GM23338 (cell line): Measurements from ENCODE around the gene C2CD4D. TPM values are rescaled to one million over a fixed set of nuclear protein-coding genes. Genes with fewer than 3 reads are reported as not detected.

Experiments
- ATAC-seq: fragments of 200-7000 bp; cut with Tn5 transposase; 3 replicates; pipeline ENCODE4 v1.9.1; 2020
- DNase-seq: peaks from one replicate; pipeline ENCODE4 v3.0.0-alpha.2; 2015; ENCODE audit warnings: low spot score
- H2AFZ ChIP-seq: fragments of 200-600 bp; sonication (generic); 2 replicates; pipeline ENCODE4 v1.8.0; 2016; ENCODE audit warnings: antibody characterized with exemption, mild to moderate bottlenecking, moderate library complexity
- H3F3A ChIP-seq: fragments of 200-600 bp; sonication (generic); replicated peaks from 2 replicates; pipeline ENCODE4 v1.8.0; 2017; ENCODE audit warnings: antibody characterized with exemption, mixed run types, low read depth
- H3K27ac ChIP-seq: fragments of 200-600 bp; sonication (generic); 2 replicates; pipeline ENCODE4 v1.6.1; 2016; ENCODE audit warnings: low read depth
- H3K27me3 ChIP-seq: fragments of 200-600 bp; sonication (generic); 2 replicates; pipeline ENCODE4 v1.8.0; 2016; ENCODE audit warnings: mild to moderate bottlenecking, mixed run types, moderate library complexity; ENCODE audit not compliant: insufficient read depth
- H3K36me3 ChIP-seq: fragments of 200-600 bp; sonication (generic); 2 replicates; pipeline ENCODE4 v1.8.0; 2016; ENCODE audit warnings: mild to moderate bottlenecking; ENCODE audit not compliant: insufficient read depth
- H3K4me1 ChIP-seq: fragments of 200-600 bp; sonication (generic); 2 replicates; pipeline ENCODE4 v1.8.0; 2016; ENCODE audit warnings: mild to moderate bottlenecking, moderate library complexity; ENCODE audit not compliant: insufficient read depth
- H3K4me2 ChIP-seq: fragments of 200-600 bp; sonication (generic); 2 replicates; pipeline ENCODE4 v1.7.1; 2017; ENCODE audit warnings: mixed run types
- H3K4me3 ChIP-seq: fragments of 200-600 bp; sonication (generic); 2 replicates; pipeline ENCODE4 v1.6.1; 2016; ENCODE audit warnings: mixed run types
- H3K79me2 ChIP-seq: fragments of 200-600 bp; sonication (generic); replicated peaks from 2 replicates; pipeline ENCODE4 v1.8.0; 2017; ENCODE audit warnings: mild to moderate bottlenecking; ENCODE audit not compliant: insufficient read depth
- H3K9me2 ChIP-seq: fragments of 200-600 bp; sonication (generic); 2 replicates; pipeline ENCODE4 v1.8.0; 2017; ENCODE audit not compliant: insufficient read depth
- H4K20me1 ChIP-seq: fragments of 200-600 bp; sonication (generic); replicated peaks from 2 replicates; pipeline ENCODE4 v1.8.0; 2017; ENCODE audit warnings: mild to moderate bottlenecking; ENCODE audit not compliant: insufficient read depth
- H3K27ac Mint-ChIP-seq: 2 replicates; pipeline ENCODE4 v1.8.0; 2020; ENCODE audit warnings: inconsistent platforms, mild to moderate bottlenecking, moderate library complexity, mixed read lengths
- H3K27me3 Mint-ChIP-seq: 3 replicates; pipeline ENCODE4 v1.8.0; 2022; ENCODE audit warnings: low read depth, mild to moderate bottlenecking, moderate library complexity, mixed read lengths, inconsistent platforms; ENCODE audit not compliant: insufficient read depth, poor library complexity
- H3K36me3 Mint-ChIP-seq: 3 replicates; pipeline ENCODE4 v1.8.0; 2021; ENCODE audit warnings: low read depth, mild to moderate bottlenecking, inconsistent platforms, moderate library complexity, mixed read lengths
- H3K4me1 Mint-ChIP-seq: 3 replicates; pipeline ENCODE4 v1.8.0; 2020; ENCODE audit warnings: mild to moderate bottlenecking, inconsistent platforms, mixed read lengths
- H3K4me3 Mint-ChIP-seq: 3 replicates; pipeline ENCODE4 v1.8.0; 2021; ENCODE audit warnings: moderate library complexity, mild to moderate bottlenecking, inconsistent platforms, mixed read lengths
- H3K9me3 Mint-ChIP-seq: 3 replicates; pipeline ENCODE4 v1.8.0; 2020; ENCODE audit warnings: moderate library complexity, mild to moderate bottlenecking, inconsistent platforms, mixed read lengths
- CREB1 ChIP-seq: fragments of 250-450 bp; sonication (Bioruptor Pico); IDR thresholded peaks from 2 replicates; pipeline ENCODE4 v1.5.0; 2020; ENCODE audit warnings: low read depth, mild to moderate bottlenecking, moderate library complexity
- CTCF ChIP-seq, 2 experiments: fragments of 200-600 bp in 1 of 2; sonication (generic) in 1 of 2; conservative IDR thresholded peaks; 2 replicates each; pipeline versions ENCODE4 v1.5.1 to v1.6.1; 2016 to 2017; ENCODE audit warnings: antibody characterized with exemption in 2 of 2, low read depth in 2 of 2, mild to moderate bottlenecking in 2 of 2, moderate library complexity in 1 of 2
- ETS1 ChIP-seq: IDR thresholded peaks from 2 replicates; pipeline ENCODE4 v1.6.1; 2016; ENCODE audit warnings: antibody characterized with exemption
- EZH2phosphoT487 ChIP-seq: fragments of 200-600 bp; sonication (generic); IDR thresholded peaks from one replicate; pipeline ENCODE4 v1.8.1; 2018; ENCODE audit warnings: antibody characterized with exemption; ENCODE audit not compliant: unreplicated experiment
- POLR2AphosphoS5 ChIP-seq: IDR thresholded peaks from 2 replicates; pipeline ENCODE4 v1.6.1; 2016; ENCODE audit warnings: antibody characterized with exemption, low read depth
- ZNF331 ChIP-seq: fragments of 250-450 bp; sonication (Bioruptor Pico); IDR thresholded peaks from 2 replicates; pipeline ENCODE4 v1.5.0; 2020; ENCODE audit warnings: low read depth, mild to moderate bottlenecking, moderate library complexity
- ZNF462 ChIP-seq: fragments of 250-450 bp; sonication (Bioruptor Pico); IDR thresholded peaks from 2 replicates; pipeline ENCODE4 v1.5.0; 2020; ENCODE audit warnings: mild to moderate bottlenecking, moderate library complexity
- polyA plus RNA-seq: library from polyadenylated mRNA; unstranded; fragments of >200 nt; fragmentation: Nextera tagmentation; extraction: Ambion mirVana; gene quantifications from 2 replicates; pipeline ENCODE4 v1.2.1, GENCODE V29; 2016
- total RNA-seq: library from RNA; depleted of rRNA; stranded (reverse); fragments of >200 nt; shearing (Covaris generic); gene quantifications from 2 replicates; pipeline ENCODE4 v1.2.3, GENCODE V29; 2014

C2CD4D gene
- total and polyA plus RNA-seq, 2 experiments from 2014 or later: 0.35 to 0.82 TPM

- Histone ChIP-seq H3K9me2 (no peaks in the 10 kb centered on the region), H3K27ac (no peak overlapping the region), H3K79me2 (no peaks in the 10 kb centered on the region), H3K4me2 (no peak overlapping the region), H3K27me3 (peaks cover 7% of the 10 kb centered on the region), H3F3A (no peaks in the 10 kb centered on the region), H3K4me1 (no peaks in the 10 kb centered on the region), H3K4me3 (no peak overlapping the region), H2AFZ (no peak overlapping the region), H4K20me1 (no peaks in the 10 kb centered on the region), H3K36me3 (no peaks in the 10 kb centered on the region; the same call in 1 of the 2 replicates)
- no peak overlapping the region for H3K4me3 Mint-ChIP-seq
- ATAC-seq (no peak), DNase-seq (no peak)
- TF ChIP-seq ETS1: no peak
- no peak for TF ChIP-seq EZH2phosphoT487
- TF ChIP-seq CREB1 (CRISPR knock-in tag): no peak
- no peak for TF ChIP-seq ZNF462
- TF ChIP-seq ZNF331 (CRISPR knock-in tag): no peak
- TF ChIP-seq CTCF (conservative IDR thresholded peaks at IDR 0.05; ENCODE audit: low read depth in 2 of 2): no peak
- TF ChIP-seq POLR2AphosphoS5: no peak
- H3K27me3 Mint-ChIP-seq: peaks cover 26% of the 10 kb centered on the region
- no peaks in the 10 kb centered on the region for H3K4me1 Mint-ChIP-seq
- no peaks in the 10 kb centered on the region for H3K36me3 Mint-ChIP-seq
- H3K9me3 Mint-ChIP-seq: no peaks in the 10 kb centered on the region
- no peak overlapping the region for H3K27ac Mint-ChIP-seq
Observed at GRCh38 chr1:151852733-151853132, 13.1 kb upstream of the C2CD4D start.
